ENCODE data around the gene ZEB1.

ZEB1 gene

DNA sequence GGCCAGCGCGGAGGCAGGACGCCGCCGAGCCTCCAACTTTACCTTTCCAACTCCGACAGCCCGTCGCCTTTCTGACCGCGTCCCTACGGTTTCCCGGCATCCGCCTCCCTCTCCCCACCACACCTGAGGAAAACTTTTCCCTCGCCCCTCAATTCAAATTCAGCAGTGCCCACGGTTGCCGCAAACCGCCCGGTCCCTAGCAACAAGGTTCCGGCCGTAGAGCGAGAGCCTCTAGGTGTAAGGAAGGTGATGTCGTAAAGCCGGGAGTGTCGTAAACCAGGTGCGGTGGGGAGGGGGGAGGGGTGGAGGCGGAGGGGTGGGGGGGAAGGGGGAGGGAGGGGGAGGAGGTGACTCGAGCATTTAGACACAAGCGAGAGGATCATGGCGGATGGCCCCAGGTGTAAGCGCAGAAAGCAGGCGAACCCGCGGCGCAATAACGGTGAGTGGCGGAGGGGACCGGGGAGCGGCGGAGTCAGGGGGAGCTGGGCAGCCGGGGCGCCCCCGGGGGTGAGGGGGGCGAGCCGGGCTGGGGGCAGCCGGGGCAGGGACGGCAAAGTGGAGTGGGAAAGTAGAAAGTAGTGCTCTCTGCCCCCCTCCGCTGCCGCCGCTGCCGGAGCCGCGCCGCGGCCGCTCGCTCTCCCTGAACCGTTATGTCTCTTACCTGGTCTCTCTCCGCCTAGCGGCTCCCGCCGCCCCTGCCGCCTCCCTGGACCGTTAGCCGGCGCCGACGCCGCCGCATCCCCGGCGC lies at the start of gene ZEB1:
Gene ZEB1 (plus strand): TSS at position 363 of the 748 bp plus-strand sequence. CDS start 19 bp downstream, at position 382.
- DNase-seq = peak; percentile 80

DNA sequence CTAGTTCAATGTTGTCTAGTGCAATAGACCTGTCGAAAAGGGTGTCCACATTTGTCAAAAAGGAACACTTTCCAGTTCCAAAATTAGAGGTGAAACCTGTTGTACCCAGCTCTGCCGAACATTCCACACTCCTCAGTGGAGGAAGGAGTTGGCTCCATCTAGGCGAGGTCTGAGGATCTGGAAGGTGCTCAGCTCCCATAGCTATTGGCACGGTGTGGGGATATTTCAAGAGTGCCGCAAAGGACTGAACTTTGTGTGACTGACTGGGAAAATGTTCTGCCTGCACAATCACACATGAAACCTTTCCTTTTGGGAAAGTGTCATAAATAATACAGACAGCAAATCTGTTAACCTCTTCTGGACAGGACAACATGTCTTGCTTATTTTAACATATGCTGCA lies 48.1 kb upstream of the ZEB1 start:
- DNase-seq = no peak

GRCh38 chr10:31272841-31273240 lies 46.2 kb upstream of the ZEB1 start:
- no peak for DNase-seq

- no peak for DNase-seq
Observed at GRCh38 chr10:31273789-31274188, 45.2 kb upstream of the ZEB1 start.

DNA sequence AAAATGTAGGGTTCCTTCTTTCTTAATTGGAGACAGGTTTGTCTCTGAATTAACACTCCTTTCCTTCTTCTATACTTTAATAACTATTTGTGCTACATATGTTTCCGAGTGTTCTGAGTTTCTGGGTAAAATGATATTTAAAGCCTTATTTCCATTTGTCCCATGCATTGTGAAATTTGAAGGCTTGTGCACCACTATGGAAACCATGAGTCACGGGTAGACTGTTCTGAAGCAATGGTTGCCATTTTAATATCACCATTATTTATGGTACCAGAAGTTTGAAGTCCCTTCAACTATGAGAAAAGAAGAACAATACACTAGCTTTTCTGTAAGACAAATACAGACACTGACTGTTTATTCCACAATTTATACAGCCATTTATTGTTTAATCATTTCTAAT lies 44.7 kb upstream of the ZEB1 start:
- no peak for DNase-seq

DNA sequence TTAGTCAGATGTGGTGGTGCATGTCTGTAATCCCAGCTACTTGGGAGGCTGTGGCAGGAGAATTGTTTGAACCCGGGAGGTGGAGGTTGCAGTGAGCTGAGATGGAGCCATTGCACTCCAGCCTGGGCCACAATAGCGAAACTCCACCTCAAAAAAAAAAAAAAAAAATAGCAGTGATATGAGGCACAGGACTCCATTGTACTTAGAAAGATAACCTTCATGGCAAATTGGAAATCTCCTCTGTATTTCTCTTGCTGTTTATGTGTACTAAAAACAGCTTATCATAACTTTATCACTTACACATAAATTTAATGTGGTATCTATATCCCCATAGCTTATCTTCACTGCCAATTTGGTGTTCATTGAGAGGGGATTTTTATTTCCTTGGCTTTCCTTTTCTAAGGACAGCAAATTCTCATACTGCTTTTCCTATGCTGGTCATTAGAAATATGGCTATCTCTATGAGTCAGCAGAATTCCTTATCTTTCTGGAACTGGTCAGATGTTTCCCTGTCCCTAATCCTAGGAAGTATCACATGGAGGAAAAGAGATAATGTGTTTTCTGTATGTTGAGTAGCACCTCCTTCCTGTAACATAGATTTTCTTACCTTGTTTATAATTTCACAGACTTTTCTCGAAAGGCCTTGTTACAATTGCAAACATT lies 40.6 kb upstream of the ZEB1 start:
- no peak for DNase-seq

GRCh38 chr10:31280972-31281371 lies 38.0 kb upstream of the ZEB1 start:
- no peak for DNase-seq

GRCh38 chr10:31288001-31288400 lies 31.0 kb upstream of the ZEB1 start:
- no peak for DNase-seq

GRCh38 chr10:31288962-31289361 lies 30.1 kb upstream of the ZEB1 start:
- DNase-seq = no peak

GRCh38 chr10:31290386-31290785 lies 28.6 kb upstream of the ZEB1 start:
- no peak for DNase-seq

- no peak for DNase-seq
Observed at GRCh38 chr10:31291123-31291522, 27.9 kb upstream of the ZEB1 start.

DNA sequence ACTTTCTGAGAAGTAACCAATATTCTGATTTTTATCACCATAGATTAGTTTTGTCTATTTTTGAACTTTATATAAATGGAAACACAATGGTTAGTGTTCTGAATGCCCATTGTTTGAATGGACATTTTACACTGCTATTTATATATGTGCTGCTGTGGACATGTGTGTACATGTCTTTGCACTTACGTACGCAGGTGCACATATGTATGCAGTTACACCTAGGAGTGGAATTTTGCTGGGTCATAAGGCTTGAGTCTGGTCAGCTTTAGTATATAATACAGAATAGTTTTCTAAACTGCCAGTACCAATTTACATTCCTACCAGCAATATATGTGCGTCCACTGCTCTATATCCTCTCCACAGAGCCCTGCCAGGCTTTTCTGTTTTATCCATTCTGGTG lies 24.5 kb upstream of the ZEB1 start:
- DNase-seq = no peak

- DNase-seq = no peak
Observed at GRCh38 chr10:31296754-31297153, 22.3 kb upstream of the ZEB1 start.

GRCh38 chr10:31299119-31299518 lies 19.9 kb upstream of the ZEB1 start:
- DNase-seq = no peak

GRCh38 chr10:31303212-31303611 lies 15.8 kb upstream of the ZEB1 start:
- no peak for DNase-seq

DNA sequence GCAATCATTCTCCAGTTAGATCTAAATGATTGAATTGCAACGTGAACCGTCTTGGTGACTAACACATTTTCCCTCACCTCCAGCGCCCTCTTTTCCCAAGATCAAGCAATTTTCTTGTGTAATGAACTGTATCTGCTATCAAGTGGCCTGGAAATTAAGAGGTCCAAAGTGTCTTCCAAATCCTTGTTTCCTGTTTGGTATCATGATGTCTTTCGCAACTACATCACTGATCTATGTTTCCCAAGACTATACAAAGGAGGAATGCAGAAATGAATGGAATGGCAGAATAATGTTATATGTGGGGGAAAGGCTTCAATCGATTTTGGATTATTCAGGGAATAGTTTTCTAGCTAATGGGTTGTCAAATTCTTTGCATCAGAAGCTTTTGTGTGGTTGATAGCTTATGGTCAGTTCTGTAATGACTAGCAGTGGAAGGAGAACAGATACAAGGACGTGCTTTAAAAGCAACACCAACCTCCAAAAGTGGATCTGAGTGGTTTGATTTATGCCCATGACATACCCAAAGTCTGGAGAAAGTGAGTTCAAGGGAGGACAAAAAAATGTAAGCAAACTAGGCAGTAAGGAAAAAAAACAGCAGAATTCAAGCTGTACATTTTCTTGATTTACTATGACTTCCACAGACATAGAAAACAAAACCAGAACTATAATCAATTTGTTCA lies 14.6 kb upstream of the ZEB1 start:
- no peak for DNase-seq

DNA sequence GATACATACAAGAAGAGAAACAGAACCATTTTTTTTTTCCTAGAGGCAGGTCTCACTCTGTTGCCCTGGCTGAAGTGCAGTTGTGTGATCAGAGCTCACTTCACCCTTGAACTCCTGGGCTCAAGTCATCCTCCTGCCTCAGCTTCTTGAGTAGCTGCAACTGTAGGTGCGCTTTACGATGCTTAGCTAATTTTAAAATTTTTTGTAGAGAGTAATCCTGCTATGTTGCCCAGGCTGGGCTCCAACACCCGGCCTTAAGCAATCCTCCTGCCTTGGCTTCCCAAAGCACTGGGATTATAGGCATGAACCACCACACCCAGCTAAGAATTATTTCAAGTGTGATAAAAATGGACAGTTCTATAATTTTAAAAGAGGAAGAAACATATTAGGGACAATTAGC lies 5.6 kb upstream of the ZEB1 start:
- DNase-seq = no peak

DNA sequence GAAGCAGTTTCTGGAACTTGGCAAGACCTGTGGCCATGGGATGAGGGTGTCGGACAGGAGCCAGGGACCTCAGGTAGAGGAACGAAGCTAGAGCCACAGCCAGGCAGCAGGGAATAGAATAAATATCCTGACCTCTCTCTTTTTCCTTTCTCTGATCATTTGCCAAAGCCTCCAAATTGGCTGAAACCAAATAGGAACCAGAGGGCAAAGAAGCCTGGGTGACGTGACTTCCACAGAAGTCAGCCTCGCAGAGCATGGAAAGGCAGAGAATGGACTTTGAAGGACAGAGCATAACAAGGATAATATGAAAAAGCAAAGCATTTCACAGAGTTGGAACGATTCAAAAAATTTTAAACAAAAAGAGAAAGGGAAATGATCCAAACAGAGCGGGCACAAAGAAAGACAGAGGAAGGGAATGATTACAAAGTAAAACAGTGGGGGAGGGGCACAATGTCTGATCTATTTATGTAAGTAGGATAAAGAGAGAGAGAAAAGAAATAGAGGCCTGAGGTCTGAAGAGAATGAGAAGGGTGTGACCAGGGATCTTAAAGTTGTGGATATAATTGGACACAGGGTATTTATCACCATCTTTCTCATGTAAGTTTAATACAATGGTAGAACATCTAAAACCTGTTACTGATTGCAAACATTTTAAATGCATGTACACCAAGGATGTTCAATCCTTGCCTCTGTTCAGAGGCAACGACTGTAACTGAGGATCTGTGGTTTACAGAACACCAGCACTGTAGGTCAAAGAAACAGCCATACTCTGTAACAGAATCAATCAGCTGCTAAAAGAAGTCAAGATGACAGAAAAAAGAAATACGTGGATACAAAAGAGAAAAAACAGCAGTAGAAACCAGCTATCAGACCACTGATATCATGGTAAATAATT lies 4.5 kb upstream of the ZEB1 start:
- DNase-seq = no peak

DNA sequence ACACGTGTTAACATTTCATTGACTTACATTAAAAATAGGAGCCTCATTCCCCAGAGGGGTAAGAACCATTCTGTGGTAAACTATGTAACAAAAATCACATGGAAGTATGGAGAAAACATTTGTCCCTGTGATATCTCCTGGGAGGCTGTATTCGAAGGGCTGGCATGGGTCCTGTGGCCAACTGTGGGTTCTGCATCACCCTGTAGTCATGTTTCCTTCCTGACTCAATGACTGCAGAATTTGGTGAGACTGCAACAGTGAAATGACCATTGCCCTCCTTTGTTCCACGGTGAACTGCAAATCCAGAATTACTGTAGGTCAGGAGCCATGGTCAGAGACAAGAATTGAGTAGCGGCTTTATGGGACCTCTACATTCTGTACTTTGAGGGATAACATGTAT lies 3.6 kb upstream of the ZEB1 start:
- DNase-seq = no peak

GRCh38 chr10:31317171-31317570 lies 1.8 kb upstream of the ZEB1 start:
- DNase-seq = no peak

DNA sequence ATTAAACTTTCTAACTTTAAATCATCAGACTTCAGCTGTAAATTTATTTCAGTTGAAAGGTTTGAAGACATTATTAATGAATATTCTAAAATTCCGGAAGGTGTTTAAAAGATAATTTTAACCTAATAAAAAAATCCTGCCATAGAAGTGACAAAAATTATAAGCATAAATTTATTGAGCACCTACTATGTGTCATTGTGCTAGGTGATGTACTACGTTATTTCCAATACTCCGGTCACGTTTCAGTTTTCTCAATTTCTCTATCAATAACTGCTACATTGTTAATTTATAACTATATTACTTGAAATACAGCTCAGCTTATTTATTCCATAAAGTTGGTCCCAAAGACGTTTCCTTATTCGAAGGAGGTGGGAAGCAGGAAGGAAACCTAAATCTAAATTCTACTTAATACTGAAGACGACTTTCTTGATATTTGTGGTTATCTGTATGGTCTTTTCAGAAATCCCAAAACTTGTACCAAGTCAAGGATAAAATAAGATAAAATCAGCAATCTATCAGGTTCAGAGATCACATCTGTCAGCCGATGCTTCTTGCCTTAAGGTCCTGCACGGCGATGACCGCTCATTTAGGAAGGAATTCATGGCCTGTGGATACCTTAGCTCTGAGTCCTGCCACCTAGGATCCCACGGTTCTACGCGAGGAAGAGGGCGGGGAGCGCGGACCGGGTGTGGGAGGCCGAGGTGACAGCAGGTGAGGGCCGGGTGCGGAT lies 1.2 kb upstream of the ZEB1 start:
- DNase-seq = no peak

DNA sequence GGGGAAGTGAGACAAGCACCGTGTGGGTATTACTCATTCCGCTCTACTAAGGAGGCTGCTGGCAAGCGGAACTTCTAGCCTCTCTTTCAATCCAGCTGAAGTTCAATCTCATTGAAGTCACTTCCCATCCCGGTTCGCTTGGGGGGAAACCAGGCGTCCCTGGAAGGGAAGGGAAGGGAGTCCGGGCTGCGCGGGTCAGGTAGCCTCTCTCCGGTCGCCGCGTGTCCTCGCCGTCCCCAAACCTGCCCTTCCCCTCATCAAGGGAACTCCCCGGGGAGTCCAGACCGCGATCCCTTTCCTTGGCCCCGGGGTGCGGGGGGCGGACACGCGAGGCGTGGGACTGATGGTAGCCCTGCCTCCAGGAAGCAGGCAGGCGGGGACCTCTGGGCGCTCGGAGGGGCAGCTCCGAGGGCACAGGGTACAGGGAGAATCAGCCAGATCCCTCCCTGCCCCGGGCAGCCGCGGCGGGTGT lies 598 bp upstream of the ZEB1 start:
- DNase-seq = peak; percentile 6
